ENCODE results near the gene ORM1. TPM values are rescaled to one million over a fixed set of nuclear protein-coding genes. Genes with fewer than 3 reads are reported as not detected.

The ORM1 gene
- total and polyA plus RNA-seq, 2 donors (not counting 1 experiment from before 2014, with no cell fraction given), result not detected

DNA sequence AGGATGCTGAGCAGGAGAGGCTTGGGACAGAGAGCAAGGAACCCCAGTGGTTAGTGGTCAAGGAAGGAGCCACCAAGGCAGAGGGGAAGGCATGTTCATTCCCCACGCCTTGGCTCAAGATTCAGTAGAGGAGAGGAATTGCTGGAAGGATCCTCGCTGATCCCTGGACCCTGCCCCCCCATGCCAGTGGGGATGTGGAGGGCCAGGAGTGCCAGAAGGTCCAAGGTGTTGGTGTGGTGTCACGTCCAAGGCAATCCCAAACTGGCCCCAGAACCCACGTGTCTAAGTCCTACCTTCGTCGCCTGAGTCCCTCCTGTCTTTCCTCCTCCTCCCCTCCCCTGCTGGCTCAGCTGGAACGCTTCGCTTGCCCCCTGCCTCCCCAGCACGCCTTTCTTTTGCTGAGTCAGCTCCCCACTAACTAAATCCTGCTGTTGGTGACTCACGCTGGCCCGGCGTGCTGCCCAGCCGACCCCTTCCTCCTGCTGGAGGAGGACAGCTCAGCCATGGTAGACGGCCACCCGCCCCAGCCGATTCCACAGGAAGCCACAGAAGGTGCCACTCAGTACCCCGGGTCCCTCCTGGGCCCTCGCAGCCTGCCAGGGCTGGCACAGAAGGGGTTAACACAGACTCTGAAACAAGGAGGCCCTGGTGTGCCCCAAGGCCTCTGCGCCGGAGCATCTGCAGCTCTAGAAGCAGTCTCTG is 37.6 kb upstream of the ORM1 start:
- Histone ChIP-seq H3K4me1 (ENCODE audit: control insufficient read depth, extremely low read depth, insufficient read depth, low read length) (peaks cover 21% of the 10 kb centered on the region), H3K79me2 (ENCODE audit: control insufficient read depth, insufficient read depth, low read length) (no peaks in the 10 kb centered on the region), H2AFZ (ENCODE audit: low read length) (no peak overlapping the region), H3K27ac (ENCODE audit: insufficient read depth, low read length) (peak overlapping the region; percentile 8), H3K4me2 (ENCODE audit: extremely low read depth, insufficient read depth, low read length) (no peak overlapping the region), H3K27me3 (ENCODE audit: control insufficient read depth, insufficient read depth, low read length) (no peaks in the 10 kb centered on the region), H3K4me3 (replicated peaks in 1 of 4; ENCODE audit: control extremely low read depth in 1 of 4, insufficient read depth in 1 of 4, low read depth in 3 of 4, low read length in 4 of 4) (no peak overlapping the region), H3K9me3 (ENCODE audit: control insufficient read depth, insufficient read depth, low read depth, low read length) (no peaks in the 10 kb centered on the region), H4K20me1 (ENCODE audit: control insufficient read depth, extremely low read depth, insufficient read depth, low read length) (no peaks in the 10 kb centered on the region), H3K9ac (ENCODE audit: insufficient read depth, low read length) (no peak overlapping the region), H3K36me3 (ENCODE audit: control insufficient read depth, insufficient read depth, low read length) (no peaks in the 10 kb centered on the region)
- TF ChIP-seq, protein P1, sequence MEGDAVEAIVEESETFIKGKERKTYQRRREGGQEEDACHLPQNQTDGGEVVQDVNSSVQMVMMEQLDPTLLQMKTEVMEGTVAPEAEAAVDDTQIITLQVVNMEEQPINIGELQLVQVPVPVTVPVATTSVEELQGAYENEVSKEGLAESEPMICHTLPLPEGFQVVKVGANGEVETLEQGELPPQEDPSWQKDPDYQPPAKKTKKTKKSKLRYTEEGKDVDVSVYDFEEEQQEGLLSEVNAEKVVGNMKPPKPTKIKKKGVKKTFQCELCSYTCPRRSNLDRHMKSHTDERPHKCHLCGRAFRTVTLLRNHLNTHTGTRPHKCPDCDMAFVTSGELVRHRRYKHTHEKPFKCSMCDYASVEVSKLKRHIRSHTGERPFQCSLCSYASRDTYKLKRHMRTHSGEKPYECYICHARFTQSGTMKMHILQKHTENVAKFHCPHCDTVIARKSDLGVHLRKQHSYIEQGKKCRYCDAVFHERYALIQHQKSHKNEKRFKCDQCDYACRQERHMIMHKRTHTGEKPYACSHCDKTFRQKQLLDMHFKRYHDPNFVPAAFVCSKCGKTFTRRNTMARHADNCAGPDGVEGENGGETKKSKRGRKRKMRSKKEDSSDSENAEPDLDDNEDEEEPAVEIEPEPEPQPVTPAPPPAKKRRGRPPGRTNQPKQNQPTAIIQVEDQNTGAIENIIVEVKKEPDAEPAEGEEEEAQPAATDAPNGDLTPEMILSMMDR (conservative IDR thresholded peaks at IDR 0.05 in 1 of 2, IDR thresholded peaks at IDR 0.05 in 1 of 2; ENCODE audit: low read depth in 1 of 2, low read length in 2 of 2), result peak; percentile 13 to 19
- TF ChIP-seq EZH2 (IDR thresholded peaks at IDR 0.05; ENCODE audit: low read length, missing control alignments), result no peak
- DNase-seq (ENCODE audit: low read depth in 2 of 2), result peak; percentile 93 to 94

DNA sequence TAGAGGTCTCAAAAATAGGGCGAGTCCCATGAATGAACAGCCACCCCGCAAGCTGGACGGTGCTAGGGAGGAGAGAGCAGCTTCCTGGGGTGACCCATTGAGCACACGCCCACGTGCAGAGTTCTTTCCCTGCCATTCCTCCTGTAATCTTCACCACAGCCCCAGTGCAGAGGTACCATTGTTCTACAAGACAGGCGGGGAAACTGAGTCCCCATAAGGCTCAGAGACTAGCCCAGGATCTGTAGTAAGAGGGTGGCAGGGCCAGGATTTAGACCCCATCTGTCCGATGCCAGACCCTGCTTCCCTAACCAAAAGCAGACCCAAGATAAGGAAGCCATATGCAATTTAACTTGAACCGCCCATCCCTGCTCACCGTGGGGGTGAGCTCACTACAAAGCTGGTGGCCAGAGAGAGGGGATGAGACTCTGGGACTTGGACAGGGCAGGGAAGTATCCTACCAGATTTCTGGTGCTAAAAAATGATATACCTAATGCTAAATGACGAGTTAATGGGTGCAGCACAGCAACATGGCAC is 36.7 kb upstream of the ORM1 start:
- Histone ChIP-seq H3K4me1 (ENCODE audit: control insufficient read depth, extremely low read depth, insufficient read depth, low read length) (peaks cover 21% of the 10 kb centered on the region), H3K79me2 (ENCODE audit: control insufficient read depth, insufficient read depth, low read length) (no peaks in the 10 kb centered on the region), H3K9ac (ENCODE audit: insufficient read depth, low read length) (no peak overlapping the region), H3K27me3 (ENCODE audit: control insufficient read depth, insufficient read depth, low read length) (no peaks in the 10 kb centered on the region), H3K4me3 (replicated peaks in 1 of 4; ENCODE audit: control extremely low read depth in 1 of 4, insufficient read depth in 1 of 4, low read depth in 3 of 4, low read length in 4 of 4) (no peak overlapping the region), H2AFZ (ENCODE audit: low read length) (no peak overlapping the region), H4K20me1 (ENCODE audit: control insufficient read depth, extremely low read depth, insufficient read depth, low read length) (no peaks in the 10 kb centered on the region), H3K4me2 (ENCODE audit: extremely low read depth, insufficient read depth, low read length) (no peak overlapping the region), H3K27ac (ENCODE audit: insufficient read depth, low read length) (no peak overlapping the region), H3K9me3 (ENCODE audit: control insufficient read depth, insufficient read depth, low read depth, low read length) (no peaks in the 10 kb centered on the region), H3K36me3 (ENCODE audit: control insufficient read depth, insufficient read depth, low read length) (peaks cover 2% of the 10 kb centered on the region)
- DNase-seq (ENCODE audit: low read depth in 2 of 2), result no peak
- TF ChIP-seq, protein P1 (conservative IDR thresholded peaks at IDR 0.05 in 1 of 2, IDR thresholded peaks at IDR 0.05 in 1 of 2; ENCODE audit: low read depth in 1 of 2, low read length in 2 of 2), result no peak
- no peak for TF ChIP-seq EZH2 (IDR thresholded peaks at IDR 0.05; ENCODE audit: low read length, missing control alignments)

DNA sequence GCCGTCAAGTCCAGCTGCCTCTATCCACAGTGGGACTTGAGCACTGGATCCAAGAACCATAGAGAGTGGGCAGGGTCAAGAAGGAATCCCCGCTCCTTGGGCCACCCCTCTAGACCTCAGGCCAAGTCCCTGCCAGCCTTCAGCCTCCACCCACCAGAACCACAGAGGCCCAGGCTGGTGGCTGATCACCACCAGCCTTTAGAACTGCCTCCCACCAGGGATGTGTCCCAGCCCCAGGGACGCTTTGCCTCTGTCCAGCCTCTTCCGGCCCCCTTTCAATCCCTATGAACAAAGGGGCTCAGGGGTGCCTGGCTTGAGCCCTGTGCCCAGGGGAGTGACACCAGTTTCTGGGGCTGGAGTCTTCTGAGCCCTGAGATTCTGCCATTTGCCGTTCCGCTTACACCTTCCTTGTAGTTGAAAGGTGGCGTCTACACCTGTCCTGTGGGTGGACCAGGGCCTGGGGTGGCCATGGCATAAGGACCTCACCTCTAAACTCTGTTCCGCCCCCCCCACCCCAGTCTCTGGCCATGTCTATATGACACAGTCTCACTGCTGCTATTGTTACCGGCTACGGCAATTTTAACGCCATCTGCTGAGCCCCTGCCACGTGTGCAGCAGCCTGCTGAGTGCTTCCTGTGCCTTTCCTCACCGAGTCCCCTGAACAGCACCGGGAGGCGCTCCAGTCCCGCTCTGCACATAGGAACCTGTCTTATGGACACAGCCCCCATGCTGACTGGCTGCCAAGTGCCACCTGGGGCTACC is 35.7 kb upstream of the ORM1 start:
- Histone ChIP-seq H3K79me2 (ENCODE audit: control insufficient read depth, insufficient read depth, low read length) (no peaks in the 10 kb centered on the region), H2AFZ (ENCODE audit: low read length) (no peak overlapping the region), H3K4me2 (ENCODE audit: extremely low read depth, insufficient read depth, low read length) (no peak overlapping the region), H3K9ac (ENCODE audit: insufficient read depth, low read length) (no peak overlapping the region), H4K20me1 (ENCODE audit: control insufficient read depth, extremely low read depth, insufficient read depth, low read length) (no peaks in the 10 kb centered on the region), H3K4me1 (ENCODE audit: control insufficient read depth, extremely low read depth, insufficient read depth, low read length) (peaks cover 14% of the 10 kb centered on the region), H3K36me3 (ENCODE audit: control insufficient read depth, insufficient read depth, low read length) (peaks cover 3% of the 10 kb centered on the region), H3K9me3 (ENCODE audit: control insufficient read depth, insufficient read depth, low read depth, low read length) (no peaks in the 10 kb centered on the region), H3K27ac (ENCODE audit: insufficient read depth, low read length) (no peak overlapping the region), H3K27me3 (ENCODE audit: control insufficient read depth, insufficient read depth, low read length) (no peaks in the 10 kb centered on the region), H3K4me3 (replicated peaks in 1 of 4; ENCODE audit: control extremely low read depth in 1 of 4, insufficient read depth in 1 of 4, low read depth in 3 of 4, low read length in 4 of 4) (no peak overlapping the region)
- no peak for DNase-seq (ENCODE audit: low read depth in 2 of 2)
- TF ChIP-seq, protein P1 (conservative IDR thresholded peaks at IDR 0.05 in 1 of 2, IDR thresholded peaks at IDR 0.05 in 1 of 2; ENCODE audit: low read depth in 1 of 2, low read length in 2 of 2), result no peak
- no peak for TF ChIP-seq EZH2 (IDR thresholded peaks at IDR 0.05; ENCODE audit: low read length, missing control alignments)
